HG03135 (cell line): Measurements from ENCODE around the gene ESRRA.

Experiments used
- ATAC-seq: cut with Tn5 transposase; IDR thresholded peaks from one replicate; pipeline ENCODE4 v1.9.1; 2021; ENCODE audit warnings: mild to moderate bottlenecking, moderate library complexity; ENCODE audit not compliant: unreplicated experiment

The ESRRA gene

DNA sequence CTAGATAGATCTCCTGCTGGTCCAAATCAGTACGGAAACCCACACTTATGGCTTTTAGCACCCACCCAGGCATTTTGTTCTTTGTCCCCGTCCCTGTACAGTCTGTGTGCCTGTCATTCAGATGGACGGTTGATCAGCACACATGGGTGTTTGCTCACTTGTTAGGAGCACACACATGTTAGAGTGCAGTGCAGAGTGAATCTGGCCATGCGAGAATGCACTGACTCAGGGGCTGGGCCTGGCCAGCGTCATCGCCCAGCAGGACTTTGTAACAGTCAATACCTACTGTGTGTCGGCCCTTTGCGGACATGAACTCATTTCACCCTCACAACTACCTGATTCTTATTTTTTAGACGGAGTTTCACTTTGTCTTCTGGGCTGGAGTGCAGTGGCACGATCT lies 57.0 kb downstream of the ESRRA start:
- no peak for ATAC-seq

DNA sequence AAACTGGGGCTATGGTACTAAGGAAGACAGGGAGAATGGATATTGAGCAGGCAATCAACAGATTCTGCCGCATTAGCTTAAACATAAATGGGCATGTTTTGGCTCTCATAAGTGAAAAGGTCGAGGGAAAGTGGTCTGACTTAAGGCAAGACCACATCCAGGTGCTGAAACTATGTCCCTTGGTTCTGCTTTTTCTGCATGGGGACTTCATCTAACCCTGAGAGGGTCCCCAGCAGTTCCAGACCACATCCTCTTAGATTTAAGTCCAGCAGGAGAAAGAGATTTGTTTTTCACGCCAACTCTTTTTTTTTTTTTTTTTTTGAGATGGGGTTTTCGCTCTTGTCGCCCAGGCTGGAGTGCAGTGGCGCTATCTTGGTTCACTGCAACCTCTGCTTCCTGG lies 59.1 kb downstream of the ESRRA start:
- ATAC-seq, result no peak

DNA sequence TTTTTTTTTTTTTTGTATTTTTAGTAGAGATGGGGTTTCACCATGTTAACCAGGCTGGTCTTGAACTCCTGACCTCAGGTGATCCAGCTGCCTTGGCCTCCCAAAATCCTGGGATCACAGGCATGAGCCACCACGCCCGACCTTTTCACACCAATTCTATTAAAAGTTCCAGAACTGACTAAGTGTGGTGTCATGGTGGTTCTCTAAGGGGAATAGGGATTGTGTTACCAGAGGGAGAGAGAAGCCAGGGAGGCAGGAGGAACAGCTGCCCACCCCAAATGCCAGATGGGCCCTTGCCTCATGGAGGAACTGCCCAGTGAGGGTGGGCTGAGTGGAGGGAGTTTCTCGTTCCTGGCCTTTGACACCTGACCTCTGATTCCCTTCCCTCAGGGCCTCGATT lies 59.6 kb downstream of the ESRRA start:
- no peak for ATAC-seq
